AG10803 (cell line): ENCODE results near the gene KRTAP10-12.
"Not testable (repeated sequence)": the region's sequence is repeated elsewhere in the genome, so short reads cannot be mapped to it uniquely, and the experiment has no call there.

Source experiments
- DNase-seq: peaks from one replicate; pipeline ENCODE4 v3.0.0; 2010; ENCODE audit warnings: low read depth
- H3K4me3 ChIP-seq: 2 replicates; pipeline ENCODE4 v1.5.1; 2011; ENCODE audit warnings: mild to moderate bottlenecking, low read length, control low read depth
- CTCF ChIP-seq: conservative IDR thresholded peaks from 2 replicates; pipeline ENCODE4 v1.5.1; 2011; ENCODE audit warnings: mild to moderate bottlenecking, low read length, control low read depth, inconsistent platforms

The KRTAP10-12 gene

DNA sequence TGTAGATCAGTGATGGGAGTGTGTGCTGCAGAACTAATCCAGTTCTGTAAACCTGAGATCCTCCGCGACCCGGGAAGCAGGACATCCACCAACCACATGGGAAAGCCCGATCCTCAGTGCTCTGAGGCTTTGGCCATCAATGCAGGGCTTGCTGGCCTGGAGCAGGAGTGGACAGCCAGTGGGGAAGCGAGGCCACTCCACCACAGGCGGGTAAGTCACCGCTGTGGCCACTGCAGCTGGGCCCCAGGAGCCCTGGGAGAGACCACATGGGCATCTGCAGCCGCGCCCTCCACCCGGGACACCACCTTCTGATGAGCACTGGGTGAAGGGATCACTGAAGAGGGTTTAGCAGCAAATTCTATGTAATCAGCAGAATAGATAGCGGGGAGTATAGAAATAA is 15.8 kb upstream of the KRTAP10-12 start:
- H3K4me3 ChIP-seq = no peak overlapping the region
- no peak for DNase-seq
- TF ChIP-seq CTCF = no peak

DNA sequence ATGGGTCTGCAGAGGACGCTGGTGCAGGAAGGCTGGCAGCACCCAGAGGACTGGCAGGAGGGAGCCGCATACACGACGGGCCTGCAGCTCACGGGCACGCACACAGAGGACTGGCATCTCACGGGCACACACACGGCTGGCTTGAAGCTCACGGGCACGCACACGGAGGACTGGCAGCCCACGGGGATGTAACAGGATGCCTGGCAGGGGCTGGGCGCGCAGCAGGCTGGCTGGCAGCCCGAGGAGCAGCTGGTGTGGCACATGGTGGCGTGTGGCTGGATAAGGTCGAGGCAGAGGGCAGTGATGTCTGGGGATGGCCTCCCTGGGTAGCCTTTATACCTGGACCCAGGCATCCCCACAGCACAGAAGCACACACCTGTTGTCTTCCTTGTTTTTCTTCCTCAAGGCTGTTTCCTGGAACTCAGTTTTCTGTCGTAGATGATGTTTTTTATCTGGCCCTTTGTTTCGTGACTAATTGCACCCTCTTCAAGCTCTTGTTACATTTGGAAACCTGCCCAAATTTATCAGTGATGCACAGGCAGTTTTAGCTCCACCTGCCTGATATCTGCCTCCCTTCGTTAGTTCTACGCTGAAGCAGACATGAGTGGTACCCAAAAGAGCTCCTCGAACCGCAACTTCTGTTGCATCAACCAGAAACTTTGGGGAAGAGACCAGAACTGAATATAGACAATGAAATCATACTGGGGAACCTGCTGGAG is 15.0 kb upstream of the KRTAP10-12 start, which contains the start of gene KRTAP12-1:
KRTAP12-1 (minus strand) TSS at position 303 of the 719 bp plus-strand sequence; CDS start at position 263, 40 bp downstream.
- TF ChIP-seq CTCF = no peak
- no peak within 1 kb of the TSS for H3K4me3 ChIP-seq
- no peak for DNase-seq

DNA sequence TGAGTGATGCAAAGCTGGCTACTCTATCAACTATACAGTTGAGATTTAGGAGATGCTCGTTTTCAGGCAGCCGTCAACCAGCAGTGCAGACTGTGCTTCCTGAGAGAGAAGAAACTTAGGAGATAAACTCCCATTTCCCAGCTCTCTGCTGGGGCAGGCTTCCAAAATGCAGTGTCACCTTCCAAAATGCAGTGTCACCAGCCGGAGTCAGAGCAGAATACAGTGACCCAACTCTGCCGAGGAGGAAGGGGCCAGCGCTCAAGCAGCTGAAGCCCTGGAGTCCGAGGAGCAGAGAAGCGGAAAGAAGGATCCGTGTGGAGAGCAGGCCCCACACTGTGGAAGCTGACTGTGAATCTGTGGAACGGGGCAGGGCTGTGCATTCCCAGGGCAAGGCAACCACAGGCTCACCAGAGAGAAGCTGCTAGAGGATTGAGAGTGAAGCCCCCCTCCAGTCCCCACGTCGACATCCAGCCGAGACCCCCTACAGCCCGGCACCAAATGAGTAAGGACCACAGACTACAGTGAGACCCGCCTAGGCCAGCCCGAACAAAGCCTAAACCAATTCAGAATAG is 14.3 kb upstream of the KRTAP10-12 start:
- DNase-seq = no peak
- H3K4me3 ChIP-seq = no peak overlapping the region
- no peak for TF ChIP-seq CTCF

- TF ChIP-seq CTCF = no peak
Observed at GRCh38 chr21:44684077-44684476, 12.9 kb upstream of the KRTAP10-12 start.

GRCh38 chr21:44684483-44684882 is 12.5 kb upstream of the KRTAP10-12 start:
- no peak for DNase-seq

More at GRCh38 chr21:44684077-44684476, 12.9 kb upstream of the KRTAP10-12 start:
- no peak for DNase-seq
- H3K4me3 ChIP-seq = no peak overlapping the region

DNA sequence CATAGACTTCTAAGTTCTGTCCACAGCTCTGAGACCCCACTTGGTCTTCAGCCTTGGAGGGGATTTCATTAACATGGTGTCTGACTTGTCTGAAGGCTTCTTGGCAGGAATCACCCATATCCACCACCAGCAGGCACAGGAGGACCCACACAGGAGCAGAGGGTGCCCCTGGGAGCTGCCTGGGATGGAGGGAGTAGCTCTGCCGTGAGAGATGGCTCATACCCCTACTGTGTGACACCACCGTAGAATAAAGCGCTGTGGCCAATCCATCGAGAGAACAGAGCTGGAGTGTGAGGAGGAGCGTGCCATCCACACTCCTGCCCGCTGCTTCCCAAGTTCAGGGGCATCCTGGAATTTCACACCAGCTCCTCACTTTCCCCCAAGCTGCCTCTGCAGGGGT is 11.9 kb upstream of the KRTAP10-12 start:
- DNase-seq, H3K4me3 ChIP-seq: not testable (repeated sequence)

More at GRCh38 chr21:44684483-44684882, 12.5 kb upstream of the KRTAP10-12 start:
- no peak for TF ChIP-seq CTCF
- no peak overlapping the region for H3K4me3 ChIP-seq

- no peak for TF ChIP-seq CTCF
- DNase-seq = no peak
- H3K4me3 ChIP-seq = no peak overlapping the region
Observed at GRCh38 chr21:44686000-44686781, 10.8 kb upstream of the KRTAP10-12 start.
